Measurements from ENCODE around the gene P2RX1. TPM values are rescaled to one million over a fixed set of nuclear protein-coding genes. Genes with fewer than 3 reads are reported as not detected.

P2RX1 gene
- total and polyA plus RNA-seq, 7 donors: 0.46 to 55.9 (median 4.3) TPM

DNA sequence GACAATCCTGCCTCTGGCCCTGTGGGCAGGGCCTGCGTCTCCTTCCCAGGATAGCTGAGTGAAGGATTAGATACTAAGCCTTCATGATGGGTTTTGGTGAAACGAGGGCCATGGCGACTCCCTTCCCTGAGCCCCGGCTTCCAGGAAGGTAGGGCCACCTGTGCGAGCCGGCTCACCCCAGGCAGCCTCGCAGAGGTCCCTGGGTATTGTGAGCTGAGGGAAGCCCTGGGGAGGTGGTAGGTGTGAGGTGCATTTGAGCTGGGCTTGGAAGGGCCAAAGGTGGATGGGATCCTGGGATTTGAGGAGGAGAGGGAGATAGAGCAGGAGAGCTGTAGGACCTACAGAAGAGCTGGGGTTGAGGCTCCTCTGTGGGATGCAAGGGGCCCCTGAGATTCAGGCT is 6.5 kb upstream of the P2RX1 start:
- H3K9me3 ChIP-seq: no peaks in the 10 kb centered on the region
- H3K36me3 ChIP-seq: no peaks in the 10 kb centered on the region
- H3K27me3 ChIP-seq: no peaks in the 10 kb centered on the region
- intact Hi-C loops (cut with DNase I): no loop called here
- H3K27ac ChIP-seq: no peak overlapping the region
- H3K4me3 ChIP-seq: no peak overlapping the region
- TF ChIP-seq POLR2A (IDR thresholded peaks at IDR 0.05): no peak
- no peak for TF ChIP-seq EP300 (IDR thresholded peaks at IDR 0.05)
- TF ChIP-seq, protein P1, sequence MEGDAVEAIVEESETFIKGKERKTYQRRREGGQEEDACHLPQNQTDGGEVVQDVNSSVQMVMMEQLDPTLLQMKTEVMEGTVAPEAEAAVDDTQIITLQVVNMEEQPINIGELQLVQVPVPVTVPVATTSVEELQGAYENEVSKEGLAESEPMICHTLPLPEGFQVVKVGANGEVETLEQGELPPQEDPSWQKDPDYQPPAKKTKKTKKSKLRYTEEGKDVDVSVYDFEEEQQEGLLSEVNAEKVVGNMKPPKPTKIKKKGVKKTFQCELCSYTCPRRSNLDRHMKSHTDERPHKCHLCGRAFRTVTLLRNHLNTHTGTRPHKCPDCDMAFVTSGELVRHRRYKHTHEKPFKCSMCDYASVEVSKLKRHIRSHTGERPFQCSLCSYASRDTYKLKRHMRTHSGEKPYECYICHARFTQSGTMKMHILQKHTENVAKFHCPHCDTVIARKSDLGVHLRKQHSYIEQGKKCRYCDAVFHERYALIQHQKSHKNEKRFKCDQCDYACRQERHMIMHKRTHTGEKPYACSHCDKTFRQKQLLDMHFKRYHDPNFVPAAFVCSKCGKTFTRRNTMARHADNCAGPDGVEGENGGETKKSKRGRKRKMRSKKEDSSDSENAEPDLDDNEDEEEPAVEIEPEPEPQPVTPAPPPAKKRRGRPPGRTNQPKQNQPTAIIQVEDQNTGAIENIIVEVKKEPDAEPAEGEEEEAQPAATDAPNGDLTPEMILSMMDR (IDR thresholded peaks at IDR 0.05): no peak
- no peak for TF ChIP-seq POLR2AphosphoS5 (IDR thresholded peaks at IDR 0.05)
- peaks cover 0 to 10% (median 3%) of the 10 kb centered on the region in 4 donors for H3K4me1 ChIP-seq
- 67 to 87% methylated on average over 7 of the region's 7 CpGs for WGBS, 2 donors
- DNase-seq: no peak

DNA sequence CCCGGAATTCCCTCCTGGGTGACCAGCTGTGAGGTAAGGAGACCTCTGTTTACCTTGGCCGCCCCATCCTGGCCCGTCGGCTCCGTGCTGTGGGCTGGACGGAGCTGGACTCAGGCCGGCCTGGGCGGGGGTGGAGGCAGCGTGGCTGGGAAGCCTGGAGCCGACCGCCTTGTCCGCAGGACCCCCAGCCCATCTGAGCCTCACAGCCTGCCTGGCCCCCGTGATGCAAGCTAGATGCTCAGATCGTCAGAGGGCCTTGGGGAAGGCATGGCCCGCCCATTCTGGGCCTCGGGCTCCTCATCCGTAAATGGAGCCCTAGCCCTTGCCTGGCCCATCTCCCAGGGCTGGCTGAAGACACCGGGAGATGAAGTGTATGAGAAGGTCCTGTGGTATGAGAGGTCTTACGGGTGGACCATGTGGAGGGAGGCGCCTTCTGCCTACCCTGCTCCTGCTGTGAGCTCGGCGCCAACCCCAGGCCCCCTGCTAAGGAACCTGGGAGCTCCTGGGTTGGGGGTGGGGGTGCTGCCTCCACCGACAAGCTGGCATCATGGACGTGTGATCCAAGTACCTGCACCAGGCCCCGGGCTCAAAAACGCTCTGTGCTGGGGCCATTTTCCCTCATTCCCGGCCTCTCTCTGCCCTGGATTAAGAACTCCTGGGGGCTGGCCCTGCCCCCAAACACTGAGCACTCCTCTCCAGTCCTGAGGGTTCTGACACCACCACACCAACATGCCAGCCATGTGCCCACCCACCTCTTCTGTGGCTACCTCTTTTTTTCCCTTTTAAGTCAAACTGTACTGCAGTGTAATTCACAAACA is 5.4 kb upstream of the P2RX1 start:
- intact Hi-C loops (cut with DNase I): no loop called here
- WGBS, 2 donors: 81 to 90% methylated on average over 27 of the region's 27 CpGs
- Histone ChIP-seq H3K4me3 (no peak overlapping the region), H3K27me3 (no peaks in the 10 kb centered on the region), H3K27ac (peak overlapping the region in 3 of 4 donors; percentile 37 to 62 (median 54)), H3K36me3 (no peaks in the 10 kb centered on the region), H3K9me3 (no peaks in the 10 kb centered on the region), H3K4me1 (peaks cover 0 to 21% (median 3%) of the 10 kb centered on the region in 4 donors)
- no peak for TF ChIP-seq EP300 (IDR thresholded peaks at IDR 0.05)
- TF ChIP-seq POLR2AphosphoS5 (IDR thresholded peaks at IDR 0.05): peak in 1 of 4 donors; percentile 9
- no peak for DNase-seq

DNA sequence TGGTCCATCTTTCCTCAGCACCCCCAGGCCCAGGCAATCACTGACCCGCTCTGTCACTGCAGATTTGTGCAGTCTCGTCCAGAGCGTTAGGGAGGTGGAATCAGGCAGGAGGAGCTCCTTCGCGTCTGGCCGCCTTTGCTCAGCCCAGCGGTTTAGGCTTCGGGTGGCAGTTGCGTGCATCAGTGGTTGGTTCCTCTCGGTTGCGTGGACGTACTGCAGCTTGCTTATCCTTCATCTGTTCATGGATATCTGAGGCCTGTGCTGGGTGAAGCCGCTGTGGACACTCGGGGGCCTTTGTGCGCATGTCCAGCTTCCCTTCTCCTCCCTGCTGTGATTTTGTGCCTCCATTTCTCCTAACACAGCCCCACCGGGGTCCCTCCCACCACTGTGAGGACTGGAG is 4.7 kb upstream of the P2RX1 start:
- H3K9me3 ChIP-seq: no peaks in the 10 kb centered on the region
- no peaks in the 10 kb centered on the region for H3K36me3 ChIP-seq
- peaks cover 0 to 22% (median 3%) of the 10 kb centered on the region in 4 donors for H3K4me1 ChIP-seq
- no peaks in the 10 kb centered on the region for H3K27me3 ChIP-seq
- DNase-seq: no peak
- intact Hi-C loops (cut with DNase I): no loop called here
- peak overlapping the region in 3 of 4 donors; percentile 37 to 62 (median 54) for H3K27ac ChIP-seq
- no peak for TF ChIP-seq EP300 (IDR thresholded peaks at IDR 0.05)
- TF ChIP-seq, protein P1 (IDR thresholded peaks at IDR 0.05): no peak
- TF ChIP-seq POLR2AphosphoS5 (IDR thresholded peaks at IDR 0.05): no peak
- TF ChIP-seq POLR2A (IDR thresholded peaks at IDR 0.05): no peak
- 83 to 91% methylated on average over 16 of the region's 16 CpGs for WGBS, 2 donors
- H3K4me3 ChIP-seq: no peak overlapping the region

DNA sequence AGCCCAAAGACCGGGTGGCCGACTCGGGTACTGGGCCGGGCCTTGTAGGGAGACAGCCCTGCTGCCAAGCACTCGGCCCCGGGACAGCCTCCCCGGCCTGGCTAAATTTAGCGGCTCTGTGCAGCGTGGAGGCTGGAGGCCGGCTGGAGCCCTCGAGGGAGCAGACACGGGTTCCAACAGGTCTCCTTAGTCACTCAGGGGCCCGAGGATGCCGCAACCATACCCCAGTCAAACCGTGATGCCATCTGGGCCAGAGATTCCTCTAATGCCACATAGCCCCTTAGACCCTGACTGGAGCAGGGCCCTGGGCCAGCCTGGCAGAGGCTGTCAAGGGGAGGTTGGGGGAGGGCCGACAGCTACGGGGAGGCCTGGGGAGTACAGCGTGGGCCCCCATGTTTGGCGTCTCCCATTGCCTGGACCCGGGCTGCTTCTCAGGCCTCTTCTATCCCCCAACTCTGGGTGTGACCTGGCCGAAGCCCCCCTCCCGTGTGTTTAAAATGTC is 2.9 kb upstream of the P2RX1 start:
- H3K27ac ChIP-seq: peak overlapping the region; percentile 67 to 75 (median 72)
- peak; percentile 77 for DNase-seq
- no peaks in the 10 kb centered on the region for H3K9me3 ChIP-seq
- no peak overlapping the region for H3K4me3 ChIP-seq
- no peaks in the 10 kb centered on the region for H3K27me3 ChIP-seq
- H3K4me1 ChIP-seq: peaks cover 0 to 22% (median 5%) of the 10 kb centered on the region in 4 donors
- no peaks in the 10 kb centered on the region for H3K36me3 ChIP-seq
- intact Hi-C loops (cut with DNase I): loop anchor here (10.0 kb wide), 1 partner anchor 184 kb away; no protein-coding TSS in a partner anchor
- WGBS, 2 donors: 89 to 90% methylated on average over 22 of the region's 22 CpGs
- TF ChIP-seq POLR2AphosphoS5 (IDR thresholded peaks at IDR 0.05) (no peak), POLR2A (IDR thresholded peaks at IDR 0.05) (no peak), EP300 (IDR thresholded peaks at IDR 0.05) (no peak)
- TF ChIP-seq, protein P1 (IDR thresholded peaks at IDR 0.05): no peak

DNA sequence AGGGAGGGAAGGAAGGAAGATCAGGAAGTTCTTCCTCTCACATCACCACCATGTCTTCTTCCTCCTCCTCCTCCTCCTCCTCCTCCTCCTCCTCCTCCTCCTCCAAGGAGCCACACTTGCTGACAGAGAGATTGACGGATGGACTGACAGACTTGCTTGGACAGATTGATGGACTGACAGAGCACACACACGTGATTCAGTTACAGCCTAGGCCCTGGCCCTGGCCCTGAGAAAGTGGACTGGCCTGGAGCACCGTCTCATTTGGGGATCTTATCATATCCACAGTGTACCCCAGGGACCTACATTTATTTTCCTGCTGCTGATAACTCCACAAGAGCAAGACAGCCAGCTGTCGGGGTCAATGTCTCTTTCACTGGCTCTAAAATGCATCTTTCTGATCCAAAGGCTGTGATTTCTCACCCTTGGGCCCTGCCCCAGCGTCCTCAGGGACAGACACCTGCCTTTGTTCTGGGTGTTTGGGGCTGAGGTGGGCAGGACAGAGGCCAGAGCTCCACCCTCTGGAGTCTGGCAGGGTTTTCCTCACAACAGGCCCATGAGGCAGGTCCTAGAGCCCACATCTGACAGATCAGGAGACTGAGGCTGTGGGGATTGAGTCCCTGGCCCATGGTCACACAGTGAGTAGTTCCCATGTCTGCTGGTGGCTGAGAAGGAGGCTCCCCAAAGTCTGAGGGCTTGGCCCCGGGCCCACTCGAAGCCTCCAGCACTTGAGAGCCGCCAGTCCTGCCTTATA is 2.3 kb upstream of the P2RX1 start:
- Histone ChIP-seq H3K4me1 (peaks cover 0 to 28% (median 9%) of the 10 kb centered on the region in 4 donors), H3K36me3 (no peaks in the 10 kb centered on the region), H3K27me3 (no peaks in the 10 kb centered on the region), H3K27ac (peak overlapping the region; percentile 67 to 75 (median 72)), H3K4me3 (no peak overlapping the region), H3K9me3 (no peaks in the 10 kb centered on the region)
- TF ChIP-seq EP300 (IDR thresholded peaks at IDR 0.05) (no peak), POLR2A (IDR thresholded peaks at IDR 0.05) (no peak), POLR2AphosphoS5 (IDR thresholded peaks at IDR 0.05) (no peak)
- TF ChIP-seq, protein P1 (IDR thresholded peaks at IDR 0.05): no peak
- intact Hi-C loops (cut with DNase I): loop anchor here (10.0 kb wide), 1 partner anchor 184 kb away; no protein-coding TSS in a partner anchor
- 51 to 74% methylated on average over 8 of the region's 8 CpGs for WGBS, 2 donors
- DNase-seq: no peak
